Suppressor macrophage treated with lipopolysaccharide for 4 hours (primary cell): ENCODE measurements around the gene OR2C1.

Experiments
- DNase-seq: peaks from one replicate; pipeline ENCODE4 v3.0.0-alpha.2; 2020

Gene OR2C1

GRCh38 chr16:3400779-3401688 is 45.3 kb downstream of the OR2C1 start, which contains the start of the genes ZNF174 and ZSCAN32:
Gene ZNF174 (plus strand): TSS chr16:3401215. CDS start chr16:3402005, 790 bp downstream.
Gene ZSCAN32 (minus strand): TSS chr16:3401004. CDS start chr16:3397557, 3,447 bp downstream.
- peak; percentile 99 for DNase-seq

GRCh38 chr16:3401719-3402397 is 46.2 kb downstream of the OR2C1 start:
- no peak for DNase-seq
